GM21390 (cell line): ENCODE measurements around the gene ADARB1.

Source experiments
- ATAC-seq: cut with Tn5 transposase; IDR thresholded peaks from one replicate; pipeline ENCODE4 v1.9.1; 2021; ENCODE audit not compliant: unreplicated experiment

The ADARB1 gene

DNA sequence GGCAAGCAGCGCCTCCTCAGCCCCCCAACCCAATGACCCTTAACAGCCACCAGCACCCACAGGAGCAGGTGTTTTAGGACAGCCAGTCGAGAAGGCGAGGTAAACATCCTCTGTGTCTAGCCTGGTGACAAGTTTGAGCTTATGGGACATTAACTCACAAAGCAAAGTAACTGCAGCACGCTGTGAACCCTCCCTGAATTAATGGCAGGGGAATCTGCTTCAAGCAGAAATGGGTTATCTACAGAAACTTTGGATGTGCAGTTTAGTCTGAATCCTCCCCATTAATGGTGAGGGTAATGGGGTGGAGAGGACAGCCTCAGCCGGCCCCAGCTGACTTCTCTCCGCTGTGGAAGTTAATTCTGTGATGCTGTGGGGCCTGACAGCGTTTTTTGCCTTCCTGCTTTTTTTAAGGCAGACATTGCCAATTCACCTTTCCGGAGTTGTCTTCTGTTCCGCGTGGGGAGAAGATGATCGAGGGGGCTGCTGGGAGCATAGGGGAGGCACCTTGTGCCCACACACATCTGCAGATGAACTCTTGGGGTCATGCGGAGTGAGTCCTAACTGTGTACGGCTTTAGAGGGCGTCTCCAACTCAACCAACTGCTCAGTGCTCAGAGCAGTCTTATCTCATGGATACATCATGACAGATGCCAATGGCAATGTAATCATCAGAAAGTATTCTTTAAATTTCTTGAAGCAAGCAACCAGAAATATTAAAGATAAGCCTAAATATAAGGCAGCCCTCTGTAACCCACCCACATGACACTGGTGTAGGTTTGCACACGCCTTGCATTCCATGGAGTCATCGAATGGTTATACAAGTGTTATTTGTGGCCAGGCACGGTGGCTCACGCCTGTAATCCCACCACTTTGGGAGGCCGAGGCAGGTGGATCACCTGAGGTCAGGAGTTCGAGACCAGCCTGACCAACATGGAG, 172.3 kb downstream of the ADARB1 start:
- ATAC-seq = no peak

DNA sequence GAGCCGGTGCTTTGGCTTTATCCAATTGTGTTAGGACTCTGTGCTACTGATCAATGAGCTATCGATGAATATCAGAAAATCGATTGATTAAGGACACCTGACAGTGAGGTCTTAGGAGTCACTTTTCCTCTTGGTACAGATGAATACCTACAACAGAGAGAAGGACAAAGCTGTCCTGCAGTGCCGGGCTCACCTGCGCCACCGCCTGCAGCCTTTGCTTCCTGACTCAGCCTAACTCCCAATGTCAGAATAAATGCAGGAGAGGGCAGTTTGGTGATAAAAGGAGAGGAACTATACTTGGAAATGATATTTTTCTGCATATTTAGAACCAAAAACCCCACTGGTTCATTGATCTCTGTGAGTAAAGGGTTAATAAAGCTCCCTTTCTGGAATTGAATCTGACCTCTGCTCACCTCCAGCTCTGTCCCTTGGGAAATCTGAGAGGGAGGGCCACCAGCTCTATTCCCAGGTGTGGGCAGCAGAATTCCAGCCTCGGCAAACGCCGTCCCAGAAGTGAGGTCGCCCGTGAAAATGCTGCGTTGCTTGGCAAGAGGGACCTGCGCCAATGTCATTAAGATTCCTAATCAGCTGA, 174.0 kb downstream of the ADARB1 start:
- ATAC-seq = no peak

DNA sequence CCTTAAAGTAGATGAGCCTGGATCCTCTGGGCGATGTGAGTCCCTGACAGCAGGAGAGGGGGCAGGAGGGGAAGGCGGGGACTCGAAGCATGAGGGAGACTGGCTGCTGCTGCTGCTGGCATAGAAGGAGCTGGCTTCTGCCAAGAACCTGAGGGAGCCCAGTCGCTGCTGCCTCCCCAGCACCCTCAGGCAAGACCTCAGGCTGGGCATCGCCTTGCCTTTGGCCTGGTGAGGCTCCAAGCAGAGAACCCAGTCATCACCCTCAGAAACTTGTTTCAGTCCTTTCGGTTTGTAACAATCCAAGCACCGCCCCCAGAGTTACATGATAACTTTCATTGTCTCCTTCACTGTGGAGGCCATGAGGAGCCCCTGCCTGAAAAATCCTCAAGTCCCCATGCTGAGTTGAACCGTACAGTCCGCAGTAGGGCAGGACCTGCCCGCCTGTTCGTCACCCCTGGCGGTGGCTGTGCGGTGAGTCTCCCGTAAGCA, 174.6 kb downstream of the ADARB1 start:
- no peak for ATAC-seq

DNA sequence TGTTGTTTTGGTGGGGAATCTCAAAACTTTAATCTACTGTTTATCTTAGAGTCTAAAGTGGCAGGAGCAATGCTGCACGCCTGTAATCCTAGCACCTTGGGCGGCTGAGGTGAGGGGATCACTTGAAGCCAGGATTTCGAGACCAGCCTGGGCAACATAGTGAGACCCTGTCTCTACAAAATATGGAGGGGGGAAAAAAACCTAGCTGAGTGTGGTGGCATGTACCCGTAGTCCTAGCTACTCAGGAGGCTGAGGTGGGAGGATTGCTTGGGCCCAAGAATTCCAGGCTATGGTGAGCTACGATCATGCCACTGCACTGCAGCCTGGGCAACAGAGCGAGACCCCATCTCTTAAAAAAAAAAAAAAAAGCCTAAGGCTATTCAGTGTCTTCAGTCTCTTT, 175.2 kb downstream of the ADARB1 start:
- no peak for ATAC-seq

DNA sequence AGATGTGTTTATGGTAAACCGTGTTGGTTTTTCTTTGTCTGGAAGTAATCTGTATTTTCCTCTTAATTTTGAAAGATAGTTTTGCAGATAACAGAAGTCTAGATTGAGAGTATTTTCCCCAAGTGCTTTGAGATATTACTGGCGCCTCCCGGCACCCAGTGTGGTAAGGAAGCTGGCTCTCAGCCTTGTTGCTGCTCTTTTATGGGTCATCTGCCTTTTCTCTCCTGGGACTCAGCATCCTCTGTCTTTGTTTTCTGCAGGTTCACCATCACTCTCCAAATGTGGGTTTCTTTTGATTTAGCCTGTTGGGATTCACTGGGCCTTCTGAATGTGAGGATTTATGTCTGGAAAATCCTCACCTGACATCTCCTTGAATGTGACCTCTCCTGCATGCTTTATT, 175.9 kb downstream of the ADARB1 start:
- ATAC-seq = no peak

DNA sequence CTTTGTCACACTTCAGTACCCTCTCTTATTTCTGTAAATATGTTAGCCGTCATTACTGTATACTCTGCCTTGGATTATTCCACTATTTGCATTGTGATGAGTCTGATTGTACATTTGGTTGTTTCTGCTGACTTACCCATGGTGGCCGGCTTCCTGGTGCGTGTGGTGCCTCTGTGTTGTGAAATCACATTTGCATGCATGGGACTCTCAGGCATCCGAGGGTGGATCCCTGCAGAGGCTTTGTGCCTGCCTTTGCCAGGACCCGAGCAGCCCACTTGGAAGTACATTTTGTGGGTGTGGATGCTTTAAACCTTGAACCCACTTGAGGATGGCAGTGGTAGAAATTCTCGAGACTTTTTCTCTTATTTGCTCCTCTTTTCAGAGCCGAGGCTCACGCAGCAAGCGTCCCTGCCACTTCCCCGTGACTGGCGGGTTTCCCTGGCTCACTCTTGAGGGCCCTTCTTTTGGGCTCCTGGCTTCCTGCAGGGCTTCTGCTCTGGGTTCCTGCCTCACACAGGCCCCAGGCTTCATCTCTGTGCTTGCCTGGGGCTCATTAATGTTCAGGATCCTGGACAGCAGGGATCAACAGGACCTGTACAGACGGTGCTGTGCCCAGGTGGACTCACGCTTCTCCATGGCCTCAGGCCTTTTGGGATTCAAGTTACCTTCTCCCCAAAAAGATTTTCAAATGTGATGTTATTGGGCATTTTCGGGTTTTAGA, 176.7 kb downstream of the ADARB1 start:
- ATAC-seq = no peak

DNA sequence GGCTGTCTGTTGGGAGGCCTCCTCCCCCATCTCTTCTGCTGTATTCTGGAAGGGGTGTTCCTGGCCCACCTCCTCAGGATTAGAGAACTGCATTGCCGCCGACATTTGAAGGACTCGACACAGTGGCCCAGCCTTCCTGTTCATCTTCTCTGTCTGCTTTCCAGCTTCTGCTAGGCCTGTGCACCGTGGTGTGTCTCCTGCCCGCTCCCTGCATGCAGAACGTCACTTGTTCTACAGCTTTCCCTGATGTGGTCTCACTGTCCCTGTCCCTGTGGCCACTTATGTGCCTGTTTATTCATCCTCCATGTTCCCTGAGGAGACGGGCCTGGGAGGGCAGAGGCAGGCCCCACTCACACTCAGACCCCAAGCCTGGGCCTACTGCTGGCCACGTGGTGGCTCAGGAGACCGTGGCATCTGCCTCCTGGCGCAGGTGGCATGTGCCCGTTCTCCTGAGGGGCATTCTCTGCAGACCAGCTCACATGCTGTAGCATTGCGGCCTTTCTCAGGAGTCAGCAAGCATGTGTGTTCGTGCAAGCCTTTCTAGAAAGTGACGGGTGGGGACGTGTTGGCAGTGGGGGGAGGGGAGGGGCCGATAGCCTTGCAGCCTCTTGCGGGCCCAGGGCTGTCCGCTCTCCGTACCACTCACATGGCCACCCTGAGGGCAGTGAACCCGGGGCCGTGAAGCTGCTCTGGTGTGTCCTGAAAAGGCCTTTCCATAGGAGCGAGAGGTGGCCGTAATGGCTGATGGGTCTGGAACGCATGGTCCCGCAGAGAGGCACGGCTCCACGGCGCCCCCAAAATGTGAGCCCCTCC, 177.5 kb downstream of the ADARB1 start:
- no peak for ATAC-seq

DNA sequence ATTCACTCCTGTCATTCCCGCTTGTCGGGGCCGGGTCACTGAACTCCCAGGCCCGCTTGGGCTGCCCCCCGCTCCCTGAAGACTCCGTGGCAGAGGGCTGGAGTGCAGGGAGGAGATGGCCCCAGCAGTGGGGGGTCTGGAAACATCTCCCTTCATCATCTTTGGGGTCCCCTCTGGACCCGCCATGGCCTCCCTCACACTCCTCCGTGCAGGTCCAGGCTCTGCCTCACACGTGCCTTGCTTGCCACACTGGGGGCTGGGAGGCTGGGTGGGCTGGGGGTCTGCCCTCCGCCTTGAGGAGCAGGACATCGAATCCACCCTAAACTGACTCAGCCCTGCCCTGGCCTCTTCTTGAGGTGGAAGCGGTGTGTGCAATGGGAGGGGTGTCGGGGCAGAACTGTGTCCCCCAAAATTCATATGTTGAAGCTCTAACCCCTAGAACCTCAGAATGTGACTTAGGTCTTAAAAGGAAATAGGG, 178.1 kb downstream of the ADARB1 start:
- no peak for ATAC-seq

DNA sequence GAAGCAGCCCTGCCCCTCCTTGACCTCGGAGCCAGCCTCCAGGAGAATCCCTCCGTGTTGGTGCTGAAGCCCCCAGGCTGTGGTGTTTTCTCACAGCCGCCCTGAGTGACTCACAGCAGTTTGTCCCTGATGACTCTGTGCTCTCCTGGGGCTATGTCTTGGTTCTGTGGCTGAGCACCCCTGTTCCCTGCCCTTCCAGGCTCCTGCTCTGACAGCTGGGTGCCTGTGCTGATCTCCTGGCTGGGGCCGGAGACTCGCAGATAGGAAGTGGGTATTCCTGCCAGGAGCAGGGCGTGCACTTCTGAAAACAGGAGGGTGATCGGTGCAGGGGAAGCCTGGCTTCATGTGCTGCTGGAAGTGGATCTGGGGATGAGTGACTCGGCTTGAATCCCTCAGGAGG, 178.8 kb downstream of the ADARB1 start:
- ATAC-seq = no peak

DNA sequence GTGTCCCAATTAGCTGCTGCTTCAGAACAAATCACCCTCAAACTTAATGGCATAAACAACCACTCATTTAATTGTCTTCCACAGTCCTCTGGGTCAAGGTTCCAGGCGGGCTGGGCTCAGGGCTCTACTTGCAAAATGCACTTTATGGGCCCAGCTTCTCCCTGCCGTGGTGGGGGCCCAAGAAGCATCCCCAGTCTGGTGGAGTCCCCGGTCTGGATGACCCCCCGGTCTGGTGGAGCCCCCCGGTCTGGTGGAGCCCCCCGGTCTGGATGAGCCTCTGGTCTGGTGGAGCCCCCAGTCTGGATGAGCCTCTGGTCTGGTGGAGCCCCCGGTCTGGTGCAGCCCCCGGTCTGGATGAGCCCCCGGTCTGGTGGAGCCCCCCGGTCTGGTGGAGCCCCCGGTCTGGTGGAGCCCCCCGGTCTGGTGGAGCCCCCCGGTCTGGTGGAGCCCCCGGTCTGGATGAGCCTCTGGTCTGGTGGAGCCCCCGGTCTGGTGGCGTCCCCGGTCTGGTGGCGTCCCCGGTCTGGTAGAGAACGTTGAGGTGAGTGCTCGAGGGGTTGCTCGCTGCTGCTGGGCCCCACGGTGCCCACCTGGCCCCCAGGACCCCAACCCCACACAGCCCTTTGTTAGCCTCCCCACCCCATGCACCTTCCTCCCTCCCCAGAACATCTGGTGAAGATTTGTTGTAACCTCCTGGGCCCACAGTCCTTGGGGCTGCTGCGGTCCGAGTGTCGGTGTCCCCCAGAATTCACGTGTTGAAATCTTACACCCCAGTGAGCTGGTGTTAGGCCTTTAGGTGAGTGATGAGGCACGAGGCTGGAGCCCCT, 179.5 kb downstream of the ADARB1 start:
- ATAC-seq = no peak

DNA sequence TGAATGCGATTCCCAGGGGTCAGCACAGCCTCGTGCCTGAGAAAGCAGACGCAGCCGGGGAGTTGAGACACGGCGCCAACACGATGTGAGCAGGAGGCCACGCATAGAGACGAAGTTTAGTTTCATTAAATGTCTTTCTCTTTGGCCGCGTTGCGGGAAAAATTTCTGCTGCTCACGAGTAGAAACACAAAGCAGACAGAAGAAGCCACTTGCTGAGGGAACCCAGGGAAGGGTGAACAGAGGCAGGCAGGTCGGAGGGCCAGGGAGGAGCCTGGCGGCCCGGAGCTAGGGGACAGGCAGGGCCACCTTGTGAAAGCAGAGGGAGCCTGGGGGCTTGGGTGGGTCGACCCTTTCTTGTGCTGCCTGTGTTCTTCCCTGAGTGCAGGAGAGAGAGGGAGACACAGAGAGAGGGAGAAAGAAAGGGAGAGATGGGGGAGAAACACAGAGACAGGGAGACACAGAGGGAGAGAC, 180.1 kb downstream of the ADARB1 start:
- ATAC-seq = no peak

DNA sequence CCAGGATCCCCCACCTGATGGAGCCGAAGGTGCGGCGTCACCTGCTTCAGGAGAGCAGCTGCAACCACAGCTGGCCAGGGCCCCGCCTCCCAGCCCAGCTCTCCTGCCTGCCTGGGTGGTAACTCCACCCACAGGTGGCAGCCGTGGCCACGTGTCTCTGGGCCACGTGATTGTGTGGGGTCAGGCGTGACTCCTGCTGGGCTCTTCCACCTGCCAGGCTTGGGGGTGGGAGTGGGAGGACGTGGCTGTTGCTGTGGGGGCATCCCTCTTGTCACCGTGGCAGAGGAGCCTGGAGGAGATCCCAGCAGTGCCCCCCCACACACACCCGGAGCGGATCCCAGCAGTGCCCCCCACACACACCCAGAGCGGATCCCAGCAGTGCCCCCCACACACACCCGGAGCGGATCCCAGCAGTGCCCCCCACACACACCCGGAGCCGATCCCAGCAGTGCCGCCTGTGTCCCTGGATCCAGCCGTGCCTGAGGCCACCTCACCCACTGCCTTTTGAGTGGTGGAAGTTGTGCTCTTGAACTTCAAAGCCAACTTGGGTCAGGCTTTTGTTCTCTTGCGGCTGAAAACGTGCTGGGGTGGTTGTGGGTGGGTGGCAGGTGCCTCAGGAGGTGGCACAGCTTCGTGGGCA, 181.1 kb downstream of the ADARB1 start:
- ATAC-seq = no peak

DNA sequence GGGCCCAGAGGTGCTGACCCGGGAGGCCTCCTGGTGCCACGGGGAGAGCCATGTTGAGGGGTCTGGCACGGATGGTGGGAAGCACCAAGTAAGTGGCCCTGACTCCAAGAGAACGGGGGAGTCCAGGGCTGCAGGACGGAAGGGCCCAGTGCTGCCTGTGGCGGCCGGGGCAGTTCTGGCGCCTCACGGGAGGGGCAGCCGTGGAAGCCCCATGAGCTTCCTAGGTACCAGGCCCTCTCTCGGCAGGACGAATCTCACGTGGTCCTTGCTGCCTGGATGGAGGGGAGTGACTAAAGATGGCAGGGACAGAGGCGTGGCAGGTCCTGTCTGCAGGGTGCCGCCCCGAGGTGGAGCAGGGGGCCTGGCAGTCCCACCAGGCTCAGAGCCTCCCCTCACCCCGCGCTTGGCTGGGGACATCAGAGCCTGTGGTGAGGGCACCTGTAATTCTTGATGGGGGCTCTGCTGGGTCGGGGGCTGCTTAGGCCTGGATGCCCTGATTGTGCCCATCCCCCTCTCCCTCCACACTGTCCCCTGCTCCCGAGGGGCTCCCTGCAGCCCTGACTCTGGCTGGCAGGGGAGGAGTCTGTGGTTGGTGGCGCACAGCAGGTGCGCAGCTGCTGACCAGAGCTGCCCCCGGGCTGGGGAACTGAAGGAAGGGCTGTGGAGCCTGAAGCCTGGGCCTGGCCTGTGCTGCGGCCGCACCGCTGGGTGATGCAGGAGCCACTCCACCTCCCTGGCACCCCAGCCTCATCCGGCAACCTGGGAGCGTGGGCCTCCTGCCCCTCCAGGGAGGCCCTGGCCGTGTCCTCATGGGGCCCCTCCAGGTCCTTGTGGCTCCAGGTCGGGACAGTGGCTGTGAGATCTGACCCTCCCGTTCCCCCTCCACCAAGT, 181.9 kb downstream of the ADARB1 start:
- ATAC-seq = no peak

DNA sequence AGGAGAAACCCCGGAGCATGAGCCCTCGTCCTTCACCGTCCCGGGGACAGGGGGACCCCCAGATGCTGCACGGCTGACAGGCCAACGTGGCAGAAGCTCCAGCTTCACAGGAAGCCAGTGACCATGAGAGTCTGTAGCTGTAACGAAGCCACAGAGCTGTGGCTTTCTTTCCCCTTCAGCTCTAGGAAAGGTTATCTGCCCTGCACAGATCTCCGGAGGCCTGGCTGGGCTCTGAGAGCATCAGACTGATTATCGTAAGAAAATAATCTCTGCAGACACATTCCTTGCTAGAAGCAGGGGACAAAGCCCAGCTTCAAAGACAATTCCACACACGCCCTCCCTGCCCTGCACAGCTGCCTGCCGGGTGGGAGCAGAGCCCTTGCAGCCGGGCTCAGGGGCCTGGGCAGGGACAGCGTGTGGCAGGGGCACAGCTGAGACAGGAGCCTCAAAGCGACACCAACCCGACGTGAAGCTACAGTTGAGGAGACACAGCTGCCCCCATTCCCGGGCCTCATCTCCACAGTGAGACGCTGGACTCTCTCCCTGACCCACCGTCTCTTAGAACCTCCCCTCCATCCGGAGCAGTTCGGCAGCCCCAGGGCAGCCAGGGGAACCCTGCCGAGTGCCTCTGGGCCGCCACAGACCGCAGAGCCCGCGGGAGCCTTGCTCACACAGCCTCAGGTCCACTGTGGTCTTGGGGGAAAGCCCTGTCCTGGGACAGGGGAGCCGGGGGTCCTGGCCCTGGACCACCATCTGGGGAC, 182.7 kb downstream of the ADARB1 start:
- no peak for ATAC-seq

DNA sequence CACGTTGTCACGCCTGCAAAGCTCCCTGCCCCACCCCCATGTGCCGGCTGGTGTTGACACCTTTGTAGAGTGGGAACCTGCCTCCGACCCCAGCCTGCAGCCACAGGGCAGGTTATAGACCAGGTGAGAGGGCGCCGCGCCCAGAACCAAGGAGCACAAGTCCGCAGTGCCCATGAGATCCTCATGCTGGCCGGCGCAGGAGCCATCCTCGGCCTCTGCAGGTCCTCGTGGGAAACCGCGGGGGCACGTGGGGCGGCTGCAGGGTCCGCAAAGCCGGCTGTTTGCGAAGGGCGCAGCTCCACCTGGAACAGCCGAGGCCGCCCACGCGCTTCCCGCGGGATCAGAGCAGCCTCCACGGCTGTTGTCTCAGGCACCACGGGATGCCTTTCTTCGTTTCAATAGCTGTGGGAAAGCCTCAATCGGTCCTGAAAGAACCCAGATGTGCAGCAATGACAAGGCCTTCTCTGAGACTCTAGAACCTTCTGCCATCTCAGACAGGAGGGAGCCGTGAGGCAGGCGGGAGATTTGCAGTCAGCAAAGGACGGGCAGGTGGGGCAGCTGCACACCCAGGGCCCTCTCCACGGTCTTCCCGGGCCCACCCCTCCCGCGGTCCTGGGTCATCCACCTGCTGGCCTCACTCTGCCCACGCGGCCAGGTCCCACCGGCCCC, 183.4 kb downstream of the ADARB1 start:
- ATAC-seq = no peak

DNA sequence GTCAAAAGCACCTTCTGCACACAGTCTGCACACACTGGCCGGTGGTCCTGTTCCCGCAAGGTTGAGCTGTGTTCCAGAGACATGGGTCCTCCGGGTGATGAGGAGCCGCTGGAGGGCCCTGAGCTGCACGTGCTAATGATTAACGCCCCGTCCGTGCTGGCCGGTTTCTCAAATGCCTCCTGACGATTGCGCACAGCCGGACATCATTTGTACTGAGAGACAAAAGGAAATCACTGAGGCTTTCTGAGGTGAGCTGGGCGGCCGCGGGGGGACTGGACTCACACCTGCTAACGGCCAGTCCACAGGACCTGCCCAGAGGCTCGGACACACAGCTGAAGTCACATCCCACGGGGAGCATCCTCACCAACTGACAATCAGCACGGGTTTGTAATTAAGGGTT, 184.1 kb downstream of the ADARB1 start:
- no peak for ATAC-seq
